ENCODE measurements around the gene OR52D1.

OR52D1 gene

GRCh38 chr11:5488385-5488784 lies at the start of gene OR52D1:
Gene OR52D1 (plus strand): TSS chr11:5488685. CDS start chr11:5488707, 22 bp downstream.
- no peak for DNase-seq (ENCODE audit: low read depth in 2 of 3, low spot score in 1 of 3)

GRCh38 chr11:5441414-5441813 lies 47.1 kb upstream of the OR52D1 start, which contains the start of gene OR51I1:
Gene OR51I1 (minus strand): TSS chr11:5441514. CDS start chr11:5441514, 0 bp downstream.
- no peak for DNase-seq (ENCODE audit: low read depth in 2 of 3, low spot score in 1 of 3)

- no peak for DNase-seq (ENCODE audit: low read depth in 2 of 3, low spot score in 1 of 3)
Measured at GRCh38 chr11:5443835-5444393, 44.6 kb upstream of the OR52D1 start.

- DNase-seq (ENCODE audit: low read depth in 2 of 3, low spot score in 1 of 3): no peak
Measured at GRCh38 chr11:5449023-5449422, 39.5 kb upstream of the OR52D1 start, which contains the start of gene OR51I2. Gene OR51I2 (plus strand): TSS chr11:5449323. CDS start chr11:5453489, 4,166 bp downstream.

GRCh38 chr11:5449432-5449831 lies 39.1 kb upstream of the OR52D1 start:
- no peak for DNase-seq (ENCODE audit: low read depth in 2 of 3, low spot score in 1 of 3)

- DNase-seq (ENCODE audit: low read depth in 2 of 3, low spot score in 1 of 3): no peak
Measured at GRCh38 chr11:5460983-5461621, 27.4 kb upstream of the OR52D1 start.

GRCh38 chr11:5467527-5467926 lies 21.0 kb upstream of the OR52D1 start:
- DNase-seq (ENCODE audit: low read depth in 2 of 3, low spot score in 1 of 3): no peak

- no peak for DNase-seq (ENCODE audit: low read depth in 2 of 3, low spot score in 1 of 3)
Measured at GRCh38 chr11:5473921-5474320, 14.6 kb upstream of the OR52D1 start.

GRCh38 chr11:5476186-5476819 lies 12.2 kb upstream of the OR52D1 start:
- peak in 2 of 3 donors; percentile 5 to 33 for DNase-seq (ENCODE audit: low read depth in 2 of 3, low spot score in 1 of 3)

- no peak for DNase-seq (ENCODE audit: low read depth in 2 of 3, low spot score in 1 of 3)
Measured at GRCh38 chr11:5486003-5486402, 2.5 kb upstream of the OR52D1 start.

- DNase-seq (ENCODE audit: low read depth in 2 of 3, low spot score in 1 of 3): peak in 1 of 3 donors; percentile 8
Measured at GRCh38 chr11:5486421-5486820, 2.1 kb upstream of the OR52D1 start.

GRCh38 chr11:5488798-5489399 lies 414 bp downstream of the OR52D1 start:
- no peak for DNase-seq (ENCODE audit: low read depth in 2 of 3, low spot score in 1 of 3)

- DNase-seq (ENCODE audit: low read depth in 2 of 3, low spot score in 1 of 3): no peak
Measured at GRCh38 chr11:5489576-5490357, 1.3 kb downstream of the OR52D1 start.

- DNase-seq (ENCODE audit: low read depth in 2 of 3, low spot score in 1 of 3): no peak
Measured at GRCh38 chr11:5499671-5500070, 11.2 kb downstream of the OR52D1 start.

- DNase-seq (ENCODE audit: low read depth in 2 of 3, low spot score in 1 of 3): no peak
Measured at GRCh38 chr11:5500393-5500801, 11.9 kb downstream of the OR52D1 start.

- DNase-seq (ENCODE audit: low read depth in 2 of 3, low spot score in 1 of 3): no peak
Measured at GRCh38 chr11:5504403-5504921, 16.0 kb downstream of the OR52D1 start.

GRCh38 chr11:5505363-5506048 lies 17.0 kb downstream of the OR52D1 start:
- no peak for DNase-seq (ENCODE audit: low read depth in 2 of 3, low spot score in 1 of 3)

- DNase-seq (ENCODE audit: low read depth in 2 of 3, low spot score in 1 of 3): no peak
Measured at GRCh38 chr11:5507177-5507932, 18.9 kb downstream of the OR52D1 start.

GRCh38 chr11:5507933-5508305 lies 19.4 kb downstream of the OR52D1 start:
- DNase-seq (ENCODE audit: low read depth in 2 of 3, low spot score in 1 of 3): no peak

GRCh38 chr11:5508605-5509004 lies 20.1 kb downstream of the OR52D1 start:
- no peak for DNase-seq (ENCODE audit: low read depth in 2 of 3, low spot score in 1 of 3)

Measured in stimulated activated CD4-positive, alpha-beta T cell treated with anti-CD3 and anti-CD28 coated beads, Interleukin-12 subunit alpha, Interleukin-12 subunit beta, amount 100 ng/mL, for 48 hours (primary cell).